ENCODE results near the gene ASB8.

- no peak for TF ChIP-seq SETDB1 (IDR thresholded peaks at IDR 0.05; ENCODE audit: low read length)
- no peak for TF ChIP-seq ZNF239 (CRISPR knock-in tag; IDR thresholded peaks at IDR 0.05)
- no peak for TF ChIP-seq TAF1 (IDR thresholded peaks at IDR 0.05; ENCODE audit: control insufficient read depth, extremely low read depth, insufficient read depth, low read length, severe bottlenecking)
Measured at GRCh38 chr12:48199774-48200221, 42.5 kb upstream of the ASB8 start.
